MV-4-11 (cell line): ENCODE data around the gene TMEM175.
A peak's percentile ranks its signal among the peaks of the same experiment; 100 is the strongest.
"Not testable (repeated sequence)": the region's sequence is repeated elsewhere in the genome, so short reads cannot be mapped to it uniquely, and the experiment has no call there.

Source experiments
- DNase-seq: peaks from one replicate; lab custom pipeline; 2025; lab: John Stamatoyannopoulos, UW

Gene TMEM175

DNA sequence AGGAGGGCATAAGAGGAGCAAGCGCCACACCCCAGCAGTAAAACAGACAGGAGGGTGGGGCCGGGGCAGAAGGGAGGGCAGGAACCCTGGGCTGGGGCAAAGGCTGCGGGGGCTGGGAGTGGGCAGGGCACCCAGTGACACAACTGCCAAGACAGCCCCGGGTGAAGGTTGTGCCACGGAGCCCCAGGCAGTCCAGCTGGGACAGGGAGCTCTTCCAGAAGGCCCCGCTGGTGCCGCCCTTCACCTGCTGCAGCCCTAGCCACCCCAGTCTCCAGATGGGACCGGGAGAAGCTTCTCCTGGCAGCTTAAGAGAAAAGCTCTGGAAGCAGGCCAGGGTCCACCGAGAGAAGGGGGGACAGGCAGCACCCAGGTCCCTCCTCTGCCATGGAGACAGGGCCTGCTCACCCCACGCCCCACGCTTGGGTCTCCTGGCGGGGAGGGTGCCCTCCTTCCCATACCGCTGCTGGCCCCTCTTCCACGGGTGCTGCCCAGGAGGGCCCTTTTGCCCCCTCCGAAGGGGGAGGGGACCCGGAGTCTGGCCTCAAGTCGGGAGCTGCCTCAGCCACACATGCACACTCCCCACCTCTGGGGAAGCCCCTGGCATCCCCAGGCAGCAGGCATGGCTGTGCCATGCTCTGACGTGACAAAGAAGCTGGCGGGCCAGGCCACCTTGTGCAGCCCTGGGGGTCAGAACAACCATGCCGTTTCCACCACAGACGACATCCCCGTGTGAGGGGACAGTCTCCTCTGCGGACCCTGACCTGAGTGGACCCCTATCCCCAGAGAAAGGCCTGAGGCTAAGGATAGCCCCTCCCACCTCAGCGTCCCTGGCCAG, 39.6 kb downstream of the TMEM175 start:
- DNase-seq: no peak

DNA sequence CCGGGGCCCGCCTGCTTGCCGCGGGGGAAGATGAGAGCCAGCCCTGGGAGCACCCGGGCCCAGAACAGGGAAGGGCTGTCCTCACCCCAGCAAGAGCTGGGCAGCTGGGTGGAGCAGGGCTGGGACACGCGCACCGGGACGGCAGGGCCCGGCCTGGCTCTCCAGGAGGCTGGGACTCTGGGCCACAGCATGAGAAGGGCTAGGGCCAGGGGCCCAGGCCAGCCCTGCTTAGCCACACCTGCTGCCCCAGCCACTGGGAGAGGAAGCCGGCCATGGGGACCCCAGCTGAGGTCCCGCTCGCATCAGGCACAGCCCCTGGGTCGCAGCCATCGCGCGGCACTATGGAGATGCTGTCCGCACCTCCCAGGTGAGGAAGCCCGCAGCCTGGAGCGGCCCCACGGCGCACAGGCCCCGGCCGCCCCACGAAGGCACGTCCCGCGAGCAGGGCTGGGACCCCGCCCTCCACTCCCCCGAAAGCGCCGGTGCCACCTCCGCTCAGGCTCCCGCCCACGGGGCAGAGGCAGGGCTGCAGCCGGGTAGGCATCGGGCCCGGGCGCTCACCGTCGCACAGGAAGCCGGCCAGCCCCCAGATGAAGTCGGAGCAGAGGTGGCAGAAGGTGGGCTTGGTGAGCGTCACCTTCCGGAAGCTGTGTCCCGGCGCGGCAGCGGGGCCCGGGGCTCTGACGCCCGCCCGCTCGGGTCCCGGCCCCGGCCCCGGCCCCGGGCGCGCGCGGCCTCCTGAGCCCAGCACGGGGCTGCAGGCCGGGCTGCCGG, 40.6 kb downstream of the TMEM175 start:
- DNase-seq: no peak

DNA sequence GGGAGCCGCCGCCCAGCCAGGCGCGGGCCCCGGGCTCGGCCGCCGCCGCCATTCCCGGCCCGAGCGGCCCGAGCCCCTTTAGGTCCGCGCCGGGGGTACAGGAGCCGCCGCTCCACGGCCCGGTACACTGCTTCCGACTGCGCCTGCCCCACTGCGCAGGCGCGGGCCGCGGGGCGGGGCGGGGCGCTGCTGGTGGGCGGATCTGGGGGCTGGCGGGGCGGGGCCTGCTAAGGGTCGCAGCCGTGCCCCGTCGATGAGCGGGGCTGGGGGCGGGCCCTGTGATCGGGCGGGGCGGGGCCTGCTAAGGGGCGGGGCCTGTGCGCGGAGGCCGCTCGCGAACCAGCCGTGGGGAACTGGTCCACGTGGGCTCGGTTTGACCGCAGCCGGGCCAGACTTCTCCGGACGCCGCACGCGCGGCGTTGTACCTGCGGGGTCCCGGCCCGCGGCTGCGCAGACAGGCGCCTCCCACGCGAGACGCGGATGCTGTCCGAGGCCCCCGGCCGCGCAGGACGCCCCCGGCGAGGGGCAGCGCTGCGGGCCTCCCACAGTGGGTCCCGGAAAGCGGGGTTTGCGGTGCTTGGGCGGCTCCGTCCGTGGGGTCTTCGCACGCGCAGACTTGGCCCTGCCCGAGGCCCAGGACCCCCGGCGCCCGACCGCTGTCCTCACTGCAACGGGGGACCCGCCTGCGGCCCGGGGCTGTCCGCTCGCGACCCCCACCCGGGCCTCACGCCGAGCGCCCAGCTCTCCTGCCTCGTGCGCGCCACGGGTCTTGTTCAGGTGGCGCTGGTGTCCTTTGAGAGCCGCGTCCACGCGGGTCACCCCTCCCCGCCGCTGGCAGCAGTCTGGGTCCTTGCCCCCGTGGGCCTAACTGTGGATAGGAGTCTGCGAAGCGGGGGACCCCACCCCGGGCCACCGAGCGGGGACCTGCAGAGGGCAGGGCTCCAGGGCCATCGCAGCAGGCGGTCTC, 41.5 kb downstream of the TMEM175 start, which contains the start of gene DGKQ:
Gene DGKQ (minus strand): TSS at position 139 of the 967 bp plus-strand sequence. CDS start 87 bp downstream, at position 52.
- DNase-seq: peak; percentile 79

DNA sequence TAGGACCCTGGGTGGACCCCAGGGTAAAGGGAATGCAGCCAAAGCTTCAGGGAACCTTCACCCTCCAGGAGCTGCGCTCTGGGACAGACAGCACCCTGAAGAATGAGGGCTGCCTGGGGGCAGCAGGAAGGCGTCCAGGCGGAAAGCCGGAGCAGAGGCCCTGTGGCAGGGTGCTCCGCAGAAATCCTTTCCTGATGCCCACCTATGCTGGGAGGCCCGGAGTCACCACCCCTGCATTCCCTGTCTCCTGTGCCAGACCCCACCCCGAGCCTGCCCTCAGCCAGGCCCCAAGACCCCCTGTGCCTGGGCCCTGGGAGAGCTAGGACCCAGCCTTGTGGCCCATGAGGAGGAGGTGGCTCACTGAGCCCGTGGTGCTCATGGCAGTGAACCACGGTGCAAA, 42.4 kb downstream of the TMEM175 start:
- no peak for DNase-seq

DNA sequence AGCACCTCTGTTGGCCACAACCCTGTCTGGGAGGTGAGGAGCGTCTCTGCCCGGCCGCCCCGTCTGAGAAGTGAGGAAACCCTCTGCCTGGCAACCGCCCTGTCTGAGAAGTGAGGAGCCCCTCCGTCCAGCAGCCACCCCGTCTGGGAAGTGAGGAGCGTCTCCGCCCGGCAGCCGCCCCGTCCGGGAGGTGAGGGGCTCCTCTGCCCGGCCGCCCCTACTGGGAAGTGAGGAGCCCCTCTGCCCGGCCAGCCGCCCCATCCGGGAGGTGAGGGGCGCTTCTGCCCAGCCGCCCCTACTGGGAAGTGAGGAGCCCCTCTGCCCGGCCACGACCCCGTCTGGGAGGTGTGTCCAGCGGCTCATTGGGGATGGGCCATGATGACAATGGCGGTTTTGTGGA, 43.8 kb downstream of the TMEM175 start:
- DNase-seq: not testable (repeated sequence)

DNA sequence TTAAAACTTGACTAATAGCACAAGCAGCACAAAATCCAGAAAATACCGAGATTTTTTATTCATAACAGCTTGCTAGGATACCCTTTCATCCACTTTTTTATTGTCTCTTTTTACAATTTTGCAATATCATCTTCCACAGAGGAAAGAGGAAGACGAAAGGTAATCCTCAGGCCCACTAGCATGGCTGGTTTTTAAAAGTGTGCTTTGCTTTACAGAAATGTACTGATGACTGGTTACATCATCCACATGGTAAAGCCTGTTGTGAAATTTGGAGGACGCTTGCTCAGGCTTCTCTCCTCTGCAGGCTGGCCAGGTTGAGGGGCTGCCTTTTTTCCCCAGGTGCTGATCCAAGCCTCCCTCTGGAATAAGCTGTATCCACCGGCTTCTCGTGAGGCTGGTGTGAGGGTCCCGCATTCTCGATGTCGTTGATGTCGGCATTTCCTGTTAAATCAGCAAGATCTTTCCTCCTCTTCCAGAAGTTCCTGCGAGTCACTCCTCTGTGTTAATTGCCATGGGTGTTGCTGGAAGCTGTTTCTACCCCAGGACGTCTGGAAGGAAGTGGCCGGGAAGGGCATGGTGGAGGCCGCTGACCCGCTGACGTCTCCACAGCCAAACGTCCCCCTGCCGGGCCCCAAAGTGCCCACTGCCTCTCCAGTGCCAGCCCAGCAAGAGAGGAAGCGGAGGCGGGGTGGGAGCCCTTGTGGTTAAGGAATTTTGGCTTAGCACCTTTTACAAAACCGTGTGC, 46.9 kb downstream of the TMEM175 start:
- DNase-seq: peak; percentile 94

DNA sequence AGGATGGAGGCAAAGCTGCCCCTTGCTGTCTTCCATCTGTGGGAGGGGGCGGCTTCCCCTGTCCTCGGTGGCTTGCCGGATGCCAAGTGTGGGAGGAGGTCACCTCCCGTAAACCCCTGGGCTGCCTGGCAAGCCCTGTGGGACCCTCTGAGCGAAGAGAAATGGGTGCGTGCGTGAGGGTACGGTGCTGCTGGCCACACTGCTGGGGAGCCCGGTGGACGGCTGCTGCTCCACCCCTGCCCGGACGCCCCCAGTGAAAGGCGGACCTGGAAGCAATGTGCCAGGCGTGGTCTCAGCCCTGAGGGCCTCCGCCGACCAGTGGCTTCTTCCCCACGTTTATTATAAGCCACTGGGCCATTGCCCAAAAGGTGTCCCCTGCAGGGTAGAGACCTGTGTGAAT, 50.0 kb downstream of the TMEM175 start:
- DNase-seq: no peak

- DNase-seq: no peak
Observed at GRCh38 chr4:982814-983213, 50.6 kb downstream of the TMEM175 start.

DNA sequence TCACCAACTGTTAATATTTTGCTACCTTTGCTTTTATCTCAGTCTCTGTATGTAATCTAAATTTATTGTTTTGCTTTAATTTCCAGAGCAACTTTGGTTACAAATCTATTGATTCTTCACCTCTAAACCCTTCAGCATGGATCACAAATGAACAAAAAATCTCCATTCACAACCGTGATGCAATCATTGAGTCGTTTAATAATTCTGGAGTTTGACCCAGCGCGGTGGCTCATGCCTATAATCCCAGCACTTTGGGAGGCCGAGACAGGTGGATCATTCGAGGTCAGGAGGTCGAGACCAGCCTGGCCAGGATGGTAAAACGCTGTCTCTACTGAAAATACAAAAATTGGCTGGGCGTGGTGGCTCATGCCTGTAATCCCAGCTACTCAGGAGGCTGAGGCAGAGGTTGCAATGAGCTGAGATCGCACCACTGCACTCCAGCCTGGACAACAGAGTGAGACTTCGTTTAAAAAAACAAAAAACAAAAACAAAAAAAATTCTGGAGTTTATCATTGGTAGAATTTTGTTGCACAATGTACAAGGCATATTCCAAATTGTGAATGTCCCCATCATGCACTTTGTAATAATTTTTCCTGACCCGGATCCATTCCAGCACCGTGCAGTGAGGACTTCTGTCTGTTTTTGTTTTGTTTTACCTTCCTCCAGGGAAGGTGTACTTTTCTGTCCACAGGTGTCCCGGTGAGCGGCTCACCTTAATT, 52.2 kb downstream of the TMEM175 start:
- no peak for DNase-seq

- DNase-seq: peak; percentile 44
Observed at GRCh38 chr4:985123-985830, 53.0 kb downstream of the TMEM175 start.

GRCh38 chr4:986428-986878, 54.2 kb downstream of the TMEM175 start:
- no peak for DNase-seq

- peak; percentile 54 for DNase-seq
Observed at GRCh38 chr4:986879-987623, 54.8 kb downstream of the TMEM175 start, which contains the start of gene IDUA. TSS of gene IDUA (plus strand) at chr4:987044. CDS start at chr4:987085, 41 bp downstream.

DNA sequence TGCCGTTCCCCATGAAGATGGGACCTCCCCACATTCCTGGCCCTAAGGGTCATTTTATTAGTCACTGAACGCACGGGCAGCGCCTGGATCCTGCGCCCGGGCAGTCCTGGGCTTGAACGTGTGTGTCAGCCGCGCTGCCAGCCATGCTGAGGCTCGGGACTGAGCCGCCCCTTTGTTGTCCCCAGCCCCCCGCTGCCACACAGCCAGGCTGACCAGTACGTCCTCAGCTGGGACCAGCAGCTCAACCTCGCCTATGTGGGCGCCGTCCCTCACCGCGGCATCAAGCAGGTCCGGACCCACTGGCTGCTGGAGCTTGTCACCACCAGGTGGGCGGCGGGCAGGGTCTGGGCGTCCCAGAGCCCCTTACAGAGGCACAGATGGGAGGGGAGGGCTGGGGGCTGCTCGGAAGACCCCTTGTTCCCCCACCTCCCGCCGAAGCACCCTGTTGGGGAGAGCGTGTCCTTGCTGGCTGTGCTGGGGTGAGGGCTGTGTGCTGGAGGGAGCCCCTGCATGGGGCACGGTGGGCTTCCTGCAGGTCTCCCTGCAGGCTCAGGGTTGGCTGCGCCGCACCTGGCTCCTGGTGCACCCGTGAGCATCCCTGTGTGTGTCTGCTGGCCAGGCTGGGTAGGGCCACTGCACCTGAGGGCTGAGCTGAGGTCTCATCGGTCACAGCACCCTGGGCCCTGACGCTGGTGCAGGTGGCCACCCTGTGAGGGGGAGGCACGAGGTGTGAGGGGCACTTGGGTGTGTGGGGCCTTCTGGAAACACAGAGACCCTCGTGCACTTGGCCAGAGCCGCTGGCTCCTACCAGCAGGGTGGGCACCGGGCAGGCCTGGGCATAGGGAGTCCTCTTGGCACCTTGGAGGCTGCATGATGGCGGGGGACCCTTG, 55.6 kb downstream of the TMEM175 start:
- DNase-seq: no peak

GRCh38 chr4:988726-989721, 56.8 kb downstream of the TMEM175 start:
- no peak for DNase-seq

DNA sequence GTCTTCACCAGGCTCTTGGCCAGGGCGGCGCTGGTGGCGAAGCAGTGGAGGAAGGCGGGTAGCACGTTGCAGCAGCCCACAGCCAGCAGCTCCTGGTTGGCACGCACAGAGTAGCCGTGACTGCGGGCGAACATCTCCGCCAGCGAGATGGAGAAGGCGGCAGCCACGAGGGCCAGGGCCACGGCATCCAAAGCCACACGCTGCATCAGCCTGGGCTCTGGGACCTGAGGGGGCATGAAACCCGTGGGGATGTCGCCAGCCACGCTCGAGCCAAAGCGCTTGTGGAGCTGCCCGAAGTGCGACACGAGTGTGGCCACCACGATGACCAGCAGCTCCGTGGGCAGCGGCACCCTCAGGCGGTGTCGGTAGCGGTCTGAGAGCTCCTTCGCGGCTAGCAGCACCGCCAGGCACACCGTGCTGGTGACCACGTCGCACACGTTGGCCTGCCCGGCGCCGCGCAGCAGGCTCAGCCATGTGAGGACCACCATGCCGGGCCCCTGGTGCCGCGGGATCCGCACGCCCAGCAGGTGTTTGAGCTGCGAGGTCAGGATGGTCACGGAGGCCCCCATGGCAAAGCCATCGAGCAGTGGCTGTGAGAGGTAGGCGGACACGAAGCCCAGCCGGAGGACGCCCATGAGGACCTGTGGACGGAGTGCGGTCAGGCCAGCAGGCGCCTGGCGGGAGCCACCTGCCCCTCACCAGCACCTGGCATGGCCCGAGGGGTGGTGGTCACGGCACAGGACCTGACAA, 57.6 kb downstream of the TMEM175 start:
- no peak for DNase-seq
